Stimulated activated CD4-positive, alpha-beta T cell treated with anti-CD3 and anti-CD28 coated beads, Interleukin-12 subunit alpha, Interleukin-12 subunit beta, amount 100 ng/mL, for 48 hours (primary cell): Measurements from ENCODE around the gene RTN4R.
"Not testable (repeated sequence)": the region's sequence is repeated elsewhere in the genome, so short reads cannot be mapped to it uniquely, and the experiment has no call there.

ENCODE experiments used
- DNase-seq, 3 donors: peaks; one replicate each; pipeline ENCODE4 v3.0.0-alpha.2; 2020; ENCODE audit warnings: low read depth in 2 of 3, low spot score in 1 of 3

The RTN4R gene

DNA sequence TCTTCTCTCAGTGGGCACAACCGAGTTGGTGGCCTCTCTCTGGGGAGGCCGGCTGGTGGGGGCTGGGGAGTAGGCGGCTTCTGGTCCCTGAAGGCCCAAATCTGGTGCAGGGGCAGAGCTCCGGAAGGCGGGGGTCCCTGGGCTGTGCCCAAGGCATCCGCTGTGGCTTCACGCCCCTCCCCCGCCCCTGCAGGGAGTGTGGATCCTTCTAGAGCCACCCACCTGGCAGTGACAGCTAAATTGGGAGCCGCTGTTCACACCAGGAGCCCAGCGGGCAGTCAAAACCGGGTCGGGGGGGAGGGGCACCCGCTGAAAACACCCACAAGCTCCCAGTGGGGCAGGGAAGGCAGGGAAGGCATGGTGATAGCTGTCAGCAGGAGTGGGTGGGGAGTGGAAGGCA, 4.6 kb upstream of the RTN4R start:
- no peak for DNase-seq

DNA sequence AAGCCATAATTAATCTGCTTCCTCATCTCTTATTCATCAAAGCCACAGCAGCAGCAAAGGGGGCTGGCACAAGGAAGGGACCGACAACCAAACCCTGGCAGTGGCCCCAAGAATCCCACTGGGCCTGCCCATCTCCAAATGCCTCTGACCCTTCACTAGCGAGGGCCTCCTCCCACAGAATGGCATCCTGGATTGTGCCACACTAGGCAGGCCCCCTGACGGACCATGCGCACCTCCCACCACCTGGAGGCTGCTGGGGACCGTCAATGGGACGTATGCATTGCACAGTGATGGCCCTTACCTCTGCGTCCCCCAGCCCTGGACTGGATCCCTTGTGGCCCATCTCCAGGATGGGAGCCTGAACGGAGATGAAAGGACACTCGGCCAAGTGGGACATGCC, 4.1 kb upstream of the RTN4R start:
- DNase-seq = no peak

DNA sequence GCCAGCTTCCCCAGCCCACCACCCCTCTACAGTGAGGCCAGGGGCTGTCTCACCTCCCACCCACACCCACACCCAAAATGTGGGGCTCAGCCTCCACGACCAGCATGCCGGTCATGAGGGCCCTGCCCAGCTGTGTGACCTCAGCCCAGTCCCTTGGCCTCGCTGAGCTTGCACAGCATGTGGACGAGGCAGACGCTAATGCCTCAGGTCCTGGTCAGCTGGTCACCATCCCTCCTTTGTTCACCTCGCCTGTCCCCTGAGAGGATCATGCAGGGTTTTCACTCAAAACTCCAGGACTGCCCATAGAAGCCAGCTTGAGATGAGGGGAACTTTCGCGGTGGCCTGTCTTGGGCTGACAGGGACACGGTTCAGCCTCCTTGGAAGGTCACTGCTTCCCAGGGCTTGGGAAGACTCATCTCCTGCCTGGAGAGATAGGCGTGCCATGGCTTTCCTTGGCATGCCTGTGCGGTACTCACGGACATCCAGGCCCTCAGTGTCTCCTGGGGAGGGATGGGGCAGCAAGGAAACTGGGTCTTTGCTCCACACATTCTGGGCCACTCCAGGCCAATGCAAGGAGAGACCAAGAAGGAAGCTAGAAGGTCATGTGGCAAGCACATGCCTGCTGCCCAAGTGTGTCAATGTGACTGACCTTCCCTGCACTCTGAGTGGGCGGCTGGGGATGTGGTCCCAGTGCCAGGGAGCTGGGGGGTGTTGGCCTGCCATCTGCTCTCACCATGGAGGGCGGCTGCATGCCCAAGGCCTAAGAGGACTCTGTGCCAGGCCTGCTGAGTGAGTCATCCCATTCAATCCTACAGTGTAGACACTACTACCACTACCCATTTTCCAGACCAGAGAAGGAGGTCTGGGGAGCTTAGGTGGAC, 3.2 kb upstream of the RTN4R start:
- DNase-seq = no peak

DNA sequence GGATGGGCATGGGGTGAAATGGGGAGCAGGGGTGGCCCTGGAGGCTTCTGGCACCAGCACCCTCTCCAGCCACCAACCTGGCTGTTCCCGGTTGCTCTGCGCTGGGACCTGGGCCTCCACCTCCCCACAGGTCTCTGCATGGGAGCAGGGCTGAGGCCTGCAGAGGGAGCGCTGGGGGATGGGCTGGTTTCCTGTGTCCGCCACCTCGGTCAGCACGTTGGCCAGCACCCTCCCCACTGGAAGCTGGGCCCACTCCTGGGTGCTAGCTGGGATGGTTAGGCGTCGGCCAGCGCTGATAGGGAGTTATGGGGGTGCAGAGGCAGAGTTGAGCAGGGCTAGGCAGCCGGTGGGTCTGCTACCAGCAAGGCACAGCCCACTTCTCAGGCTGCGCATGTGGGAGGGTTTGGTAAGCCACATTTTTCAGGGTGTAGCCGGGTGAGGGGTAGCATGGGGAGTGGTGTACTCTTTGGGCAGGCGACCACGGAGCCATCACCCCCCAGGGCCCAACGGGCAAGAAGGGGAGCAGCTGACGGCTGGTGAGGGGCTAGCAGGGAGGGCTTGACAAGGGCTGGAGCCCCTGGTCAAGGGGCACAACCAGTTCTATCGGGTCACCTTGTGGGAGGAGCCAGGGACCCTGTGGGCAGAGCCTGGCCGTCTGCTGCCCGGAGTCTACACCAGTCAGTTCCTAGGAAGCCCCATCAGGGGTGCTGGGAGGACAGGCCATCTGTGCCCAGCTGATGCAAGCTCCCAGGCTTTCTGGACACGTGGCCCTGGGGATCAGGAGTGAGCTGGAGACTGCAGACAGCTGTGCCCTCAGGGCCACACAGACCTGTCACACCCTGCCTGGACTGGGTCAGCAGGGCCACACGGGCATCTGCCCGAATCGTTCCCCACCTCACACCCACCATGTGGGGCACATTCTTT, 2.3 kb upstream of the RTN4R start:
- not testable (repeated sequence) for DNase-seq

DNA sequence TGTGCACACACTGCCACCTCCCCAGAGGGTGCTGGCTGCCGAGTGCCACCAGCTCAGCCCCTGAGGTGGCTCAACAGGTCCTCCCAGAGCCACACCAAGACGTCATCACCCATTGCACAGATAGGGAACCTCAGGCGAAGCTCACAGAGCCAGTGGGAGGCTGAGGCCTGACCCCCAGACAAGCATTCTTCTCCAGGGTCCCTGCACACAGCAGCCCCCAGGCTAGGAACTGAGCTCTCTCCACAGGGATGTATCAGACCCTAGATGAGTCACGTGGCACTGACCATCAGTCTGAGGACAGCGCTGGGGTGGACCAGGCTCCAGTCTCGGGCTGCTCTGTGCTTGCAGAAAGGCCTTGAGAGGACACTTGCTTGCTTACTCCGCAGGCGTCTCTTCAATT, 1.6 kb upstream of the RTN4R start:
- not testable (repeated sequence) for DNase-seq

DNA sequence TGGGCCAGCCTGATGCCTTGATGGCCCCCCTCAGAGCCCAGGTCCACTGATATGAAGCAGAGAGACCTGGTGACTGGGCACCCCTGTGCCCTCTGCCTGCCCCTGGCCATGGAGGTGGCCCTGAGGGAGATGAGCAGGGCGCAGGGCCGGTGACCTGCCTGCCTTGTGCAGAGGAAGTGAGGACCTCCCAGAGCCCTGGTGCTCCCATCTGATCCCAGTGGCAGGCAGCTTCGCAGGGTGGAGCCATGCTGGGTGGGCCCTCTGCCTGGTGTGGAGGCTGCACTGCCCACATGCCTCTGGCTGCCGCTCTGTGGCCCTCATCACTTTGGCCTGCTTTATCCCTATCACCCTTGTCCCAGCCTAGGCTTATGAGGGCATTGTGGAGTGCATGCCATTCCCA, 1.1 kb upstream of the RTN4R start:
- DNase-seq = not testable (repeated sequence)

DNA sequence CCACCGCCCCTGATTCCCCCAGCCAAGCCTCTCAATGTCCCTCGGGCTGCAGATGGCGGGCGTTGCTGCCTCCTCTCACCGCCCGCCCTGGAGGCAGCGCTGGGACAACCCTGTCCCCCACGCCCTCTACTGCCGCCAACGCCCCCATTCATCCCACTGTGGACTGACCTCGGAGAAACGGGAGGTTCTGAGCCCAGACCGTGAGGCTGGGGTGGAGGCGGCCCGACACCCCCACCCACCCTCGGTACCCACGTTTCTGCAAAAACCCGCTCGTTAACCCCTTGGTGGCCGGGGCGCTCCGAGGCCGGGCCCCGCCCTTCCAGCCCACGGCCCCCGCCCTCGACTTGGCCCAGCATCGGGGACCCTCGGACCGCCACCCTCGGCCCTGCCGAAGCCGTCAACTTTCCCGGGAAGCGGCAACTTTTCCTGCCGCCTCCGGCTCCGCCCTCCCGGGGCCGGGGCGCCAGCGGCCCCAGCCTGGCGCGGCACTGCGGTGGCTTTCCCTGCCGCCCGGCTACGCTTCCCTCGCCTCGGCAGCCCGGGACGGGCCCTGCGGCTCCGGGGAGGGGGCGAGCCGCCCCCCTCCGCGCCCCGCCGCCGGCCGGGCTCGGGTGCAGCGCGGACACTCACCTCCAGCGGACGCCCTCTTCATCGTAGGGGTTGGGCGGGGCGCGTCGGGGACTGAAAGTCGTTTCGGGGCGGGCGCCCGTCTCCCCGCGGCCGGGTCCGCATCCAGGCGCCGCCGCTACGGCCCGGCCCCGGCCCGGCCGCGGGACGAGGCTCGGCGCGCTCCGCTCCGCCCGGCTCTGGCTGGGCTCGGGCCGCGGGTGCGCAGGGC, 458 bp downstream of the RTN4R start:
- DNase-seq = no peak

DNA sequence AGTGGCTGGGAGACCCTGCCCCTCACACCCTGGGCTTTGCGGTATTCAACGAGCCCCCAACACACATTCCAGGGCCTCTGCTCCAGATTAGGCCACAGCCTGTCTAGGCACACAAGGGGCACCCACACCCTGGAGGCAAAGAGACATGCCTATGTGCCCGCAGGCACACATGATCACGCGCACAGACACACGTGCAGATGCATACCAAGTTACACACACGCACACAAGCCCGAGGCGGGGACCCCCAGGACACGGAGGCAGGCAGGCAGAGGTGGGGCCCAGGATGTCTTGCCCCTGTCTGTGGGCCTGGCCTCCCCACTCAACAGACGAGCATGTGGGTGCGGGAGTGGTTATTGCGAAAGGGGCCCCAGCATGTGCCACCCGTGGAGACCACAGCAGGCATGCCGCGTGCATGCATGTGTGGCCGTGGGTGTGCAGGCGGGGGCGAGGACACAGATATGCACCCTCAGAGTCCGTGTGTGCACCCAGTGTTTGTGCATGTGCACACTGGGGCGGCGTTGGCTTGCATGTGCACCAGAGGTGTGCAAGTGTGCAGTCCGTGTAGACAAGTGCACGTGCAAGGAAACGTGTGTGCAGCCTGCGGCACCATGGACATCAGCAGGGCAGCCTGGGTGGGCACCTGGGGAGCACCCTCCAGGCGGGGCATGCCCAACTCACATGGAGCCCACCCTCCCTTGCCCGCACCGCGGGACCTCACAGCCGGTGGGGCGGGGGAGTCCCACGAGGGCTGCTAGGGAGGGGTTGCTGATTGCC, 1.3 kb downstream of the RTN4R start:
- DNase-seq = not testable (repeated sequence)

DNA sequence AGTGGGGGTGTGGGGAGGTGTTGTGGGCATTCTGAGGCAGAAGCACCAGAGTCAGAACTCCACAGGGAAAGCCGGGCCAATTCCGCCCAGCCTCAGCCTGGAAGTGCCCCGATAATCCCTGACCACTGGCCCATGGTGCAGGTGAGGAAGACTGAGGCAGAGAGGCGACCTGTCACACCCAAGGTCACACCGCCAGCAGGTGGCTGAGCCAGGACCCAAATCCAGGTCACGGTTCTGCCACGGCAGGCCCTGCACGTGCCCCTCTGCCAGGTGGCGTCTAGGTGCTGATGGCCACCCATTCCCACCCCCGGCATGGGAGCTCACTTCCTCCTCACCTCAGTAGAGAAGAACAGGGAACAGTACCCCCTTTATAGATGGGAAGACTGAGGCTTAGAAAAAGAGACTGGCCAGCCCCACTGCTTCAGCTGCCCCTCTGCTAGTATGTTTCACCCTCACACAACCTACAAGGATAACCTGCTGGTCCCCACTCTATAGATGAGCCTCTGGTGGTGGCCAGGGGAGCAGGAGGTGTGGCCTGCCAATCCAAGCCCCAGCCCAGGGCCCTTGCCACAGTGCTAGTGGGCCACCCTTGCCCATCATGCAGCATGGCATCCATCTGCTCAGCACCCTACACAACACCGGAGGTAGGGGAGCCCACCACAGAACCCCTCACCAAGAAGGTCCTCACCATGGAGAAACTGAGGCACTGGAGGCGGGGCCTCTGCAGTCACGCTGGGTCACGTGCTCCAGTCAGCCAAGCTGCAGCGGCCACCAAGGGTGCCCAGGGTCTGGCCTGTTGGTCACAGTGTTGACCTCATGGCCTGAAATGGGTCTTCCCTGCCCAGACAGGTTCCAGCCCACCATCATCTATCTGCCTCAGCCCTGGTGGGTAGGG, 2.1 kb downstream of the RTN4R start:
- DNase-seq = not testable (repeated sequence)

DNA sequence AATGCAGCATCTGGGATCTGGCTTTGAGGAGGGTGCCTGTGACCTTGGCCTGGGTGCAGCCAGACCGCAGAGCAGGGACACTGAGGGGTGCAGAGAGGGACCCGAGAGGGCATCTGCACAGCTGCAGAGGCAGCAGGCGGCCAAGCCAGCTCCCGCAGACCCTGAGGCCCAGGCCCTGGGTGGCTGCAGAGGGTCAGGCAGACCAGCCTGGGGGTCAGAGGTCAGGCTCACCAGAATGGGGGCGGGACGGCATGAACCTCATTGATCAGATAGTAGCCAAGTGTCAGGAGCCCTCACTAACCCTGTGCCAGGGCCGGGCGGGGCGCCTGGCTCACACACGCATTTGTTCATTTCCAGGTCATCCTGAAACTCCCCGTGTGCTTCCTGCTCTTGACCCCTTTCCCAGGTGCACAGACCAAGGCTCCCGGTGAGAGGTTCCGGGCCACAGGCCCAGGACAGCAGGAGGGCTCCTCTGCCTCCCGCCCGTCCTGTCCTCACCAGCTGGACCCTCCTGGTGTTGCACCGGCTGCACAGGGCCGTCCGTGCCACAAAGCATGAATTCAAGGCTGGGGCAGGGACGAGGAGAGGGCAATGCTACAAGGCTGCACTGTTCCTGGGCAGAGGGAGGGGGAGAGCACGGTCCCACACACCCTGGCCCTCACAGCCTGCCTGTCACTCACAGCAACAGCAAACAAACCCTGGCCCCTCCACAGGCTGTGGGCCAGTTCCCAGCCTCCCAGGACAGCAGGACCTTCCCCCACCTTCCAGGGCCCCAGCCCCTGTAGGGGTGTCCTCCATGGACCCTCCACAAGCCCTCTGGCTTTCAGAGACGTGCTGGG, 3.3 kb downstream of the RTN4R start:
- no peak for DNase-seq

DNA sequence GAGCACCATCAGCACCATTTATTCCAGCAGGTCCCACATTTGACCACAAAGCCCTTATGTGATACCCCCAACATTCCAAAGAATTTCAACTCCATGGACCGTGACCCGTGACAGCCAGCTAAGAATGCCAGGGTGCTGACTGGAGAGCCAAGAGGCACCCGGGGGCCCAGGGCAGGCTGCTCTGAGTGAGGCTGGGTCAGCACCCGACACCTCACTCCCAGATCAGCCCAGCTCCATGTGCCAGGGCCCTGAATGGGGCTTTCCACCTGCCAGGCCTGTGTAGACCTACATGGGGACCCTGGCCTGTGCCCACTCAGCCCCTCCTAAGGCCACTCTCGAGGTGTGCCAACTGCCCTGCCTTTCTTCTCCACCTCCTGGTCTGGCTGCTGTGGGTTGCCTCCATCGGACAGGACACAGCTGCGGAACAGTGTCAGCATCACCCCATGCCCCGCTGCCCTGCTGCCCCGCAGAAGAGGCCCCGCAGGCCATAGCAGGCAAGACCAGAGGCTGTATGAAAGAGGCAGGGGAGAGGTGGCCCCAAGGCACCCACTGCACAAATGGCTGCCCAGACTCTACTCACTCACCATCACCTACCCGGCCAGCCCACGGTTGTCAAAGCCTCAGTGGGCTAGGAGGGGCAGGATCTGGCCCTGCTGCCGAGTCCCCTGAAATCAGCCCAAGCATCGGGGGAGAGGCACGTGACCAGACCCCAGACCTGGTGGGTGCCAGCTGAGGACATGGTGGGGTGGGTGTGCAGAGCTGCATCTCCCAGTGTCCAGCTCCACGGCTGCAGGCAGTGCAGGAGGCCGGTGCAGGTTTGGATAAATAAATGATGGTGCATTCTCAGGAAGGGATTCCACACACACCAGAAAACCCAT, 4.5 kb downstream of the RTN4R start:
- not testable (repeated sequence) for DNase-seq

DNA sequence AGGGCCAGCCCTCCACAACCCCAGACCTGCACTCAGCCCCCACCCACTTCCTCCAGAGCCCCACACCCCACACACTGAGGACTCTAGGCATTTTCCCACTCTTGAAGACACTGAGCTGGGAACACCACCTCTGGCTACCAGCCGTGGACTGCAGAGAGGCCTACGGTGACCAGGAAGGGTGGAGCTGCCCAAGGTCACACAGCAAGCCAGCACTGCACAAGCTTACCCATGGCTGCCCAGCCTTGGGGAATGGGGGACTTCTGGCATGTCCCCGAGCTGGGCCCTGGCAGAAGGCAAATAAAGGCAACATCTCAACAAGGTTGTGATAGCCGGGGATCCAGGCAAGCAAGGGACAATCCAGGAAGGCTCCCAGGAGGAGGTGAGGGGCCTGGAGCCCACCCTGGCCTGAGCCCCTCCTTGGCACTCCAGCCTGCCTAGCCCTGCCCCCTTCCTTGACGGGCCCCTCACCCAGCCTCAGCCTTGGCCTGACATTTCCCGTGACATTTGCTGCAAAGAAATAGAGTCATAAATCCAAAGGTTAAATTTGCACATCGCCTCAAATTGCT, 5.5 kb downstream of the RTN4R start:
- DNase-seq = no peak

DNA sequence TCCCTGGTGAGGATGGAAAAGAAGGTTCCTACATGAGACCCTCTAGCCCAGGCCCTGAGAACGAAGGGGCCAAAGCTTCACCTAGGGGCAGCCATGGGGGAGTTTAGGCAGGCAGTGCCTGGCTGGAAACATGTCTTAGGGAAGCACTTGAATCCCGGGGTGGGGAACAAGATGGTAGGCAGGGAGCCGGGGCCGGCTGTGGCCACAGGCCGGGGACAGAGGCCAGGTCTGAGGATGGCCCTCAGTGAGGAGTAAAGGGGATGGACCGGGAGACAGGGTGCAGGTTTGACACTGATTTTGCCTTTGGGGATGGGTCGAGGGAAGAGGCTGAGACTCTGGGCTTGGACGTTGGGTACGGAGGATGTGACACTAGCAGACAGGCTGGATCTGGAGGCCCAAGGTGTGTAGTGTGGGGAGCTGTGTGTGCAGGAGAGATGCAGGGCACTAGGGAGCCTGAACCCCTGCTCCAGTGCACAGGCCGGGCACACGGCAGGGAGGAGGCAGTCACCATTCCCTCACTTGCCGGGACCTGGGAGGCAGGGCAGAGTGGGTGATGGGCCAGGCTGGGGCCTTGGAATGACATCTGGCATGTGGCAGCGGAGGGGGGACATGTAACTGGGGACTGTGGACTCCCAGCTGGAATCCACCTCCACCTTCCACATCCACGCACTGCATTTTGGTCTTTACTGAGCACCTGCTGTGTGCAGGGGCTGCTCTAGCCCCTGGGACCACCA, 6.1 kb downstream of the RTN4R start:
- no peak for DNase-seq

DNA sequence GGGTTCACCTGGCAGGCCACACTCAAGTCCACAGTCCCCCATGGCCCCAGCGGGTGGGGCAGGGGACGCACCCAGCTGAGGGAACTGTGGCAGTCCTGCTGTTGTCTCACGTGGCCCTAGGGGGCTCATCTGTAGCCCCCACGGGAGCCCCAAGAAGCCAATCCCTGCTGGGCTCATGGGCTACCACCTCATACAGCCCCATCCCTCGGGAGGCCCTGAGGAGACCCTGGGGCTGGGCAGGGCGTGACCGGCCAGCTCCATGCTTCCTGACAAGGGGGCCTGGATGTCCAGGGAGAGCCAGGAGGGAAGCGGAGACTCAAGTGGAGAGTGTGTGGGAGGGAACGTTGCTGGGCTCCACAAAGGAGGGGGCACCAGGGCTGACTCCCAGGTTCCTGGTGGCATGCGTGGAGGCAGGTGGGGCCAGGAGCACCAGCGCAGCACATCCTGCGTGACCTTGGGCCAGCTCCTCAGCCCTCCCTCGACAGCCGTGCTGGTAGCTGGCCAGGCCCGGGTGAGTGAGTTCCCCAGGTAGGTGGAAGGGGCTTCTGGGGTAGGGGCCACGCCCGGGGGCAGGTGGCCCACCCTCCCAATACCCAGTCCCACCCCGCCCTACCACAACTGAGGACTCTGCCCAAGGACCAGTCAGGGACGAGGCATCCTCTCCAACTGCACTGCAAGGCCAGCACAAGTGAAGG, 7.9 kb downstream of the RTN4R start:
- DNase-seq = no peak

DNA sequence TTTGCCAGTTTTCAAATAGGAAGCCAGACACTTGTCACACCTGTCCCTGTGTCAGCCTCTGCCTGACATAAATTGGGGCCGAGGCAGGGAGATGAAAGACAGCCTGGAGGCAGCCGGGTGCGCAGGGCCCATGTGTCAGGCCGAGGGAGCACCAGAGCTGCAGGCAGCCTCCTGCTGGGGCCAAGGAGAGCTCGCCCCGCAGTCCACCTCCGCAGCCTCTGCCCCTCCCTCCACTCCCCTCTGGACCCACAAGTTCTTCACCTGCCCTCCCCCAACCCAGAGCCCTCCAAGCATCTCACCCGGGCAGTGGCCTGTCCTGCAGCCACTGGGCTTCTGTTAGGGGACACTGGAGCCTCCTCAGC, 8.8 kb downstream of the RTN4R start:
- DNase-seq = no peak
